Esophagus muscularis mucosa (tissue), 3 donors: Measurements from ENCODE around the gene RSRP1.

Experiments
- POLR2A ChIP-seq: fragments of 450-650 bp; IDR thresholded peaks from one replicate; pipeline ENCODE4 v1.6.1; 2017; ENCODE audit warnings: antibody characterized with exemption, moderate library complexity, mild to moderate bottlenecking, low read depth
- TF ChIP-seq, protein P1 (sequence below), 3 experiments: fragments of 200-600 bp in 2 of 3; fragments of 450-650 bp in 1 of 3; sonication (generic) in 2 of 3; IDR thresholded peaks; one replicate each; pipeline ENCODE4 v1.5.1; 2017 to 2019; ENCODE audit warnings: antibody characterized with exemption in 3 of 3, mild to moderate bottlenecking in 2 of 3, moderate library complexity in 1 of 3

DNA sequence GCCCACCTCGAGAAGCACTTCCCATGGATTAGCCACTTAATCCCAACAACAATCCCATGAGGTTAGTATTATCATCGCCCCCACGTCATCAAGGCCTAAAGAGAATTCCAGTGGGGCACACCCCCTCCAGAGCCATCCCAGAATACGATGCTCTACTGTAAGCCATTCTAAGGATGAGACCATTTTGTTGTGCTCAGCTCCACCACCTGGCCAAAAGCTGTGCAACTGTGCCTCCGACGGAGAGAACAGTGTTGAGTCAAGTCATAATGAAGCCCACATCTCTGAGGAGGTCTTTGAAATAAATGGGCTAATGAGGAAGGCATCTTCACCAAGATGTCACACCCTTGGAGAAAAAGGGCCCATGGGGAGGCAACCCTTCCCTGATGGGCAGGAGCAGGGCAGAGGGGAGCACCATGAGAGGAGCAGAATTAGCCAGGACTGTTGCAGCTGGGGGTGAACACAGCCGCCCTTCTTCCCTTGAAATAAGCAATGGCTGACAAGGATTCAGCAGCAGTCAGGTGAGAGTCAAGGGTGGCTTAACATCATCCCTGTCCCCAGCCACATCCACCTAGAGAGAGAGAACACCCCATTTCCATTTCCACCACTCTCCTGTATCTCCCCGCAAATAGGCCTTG, 29.5 kb downstream of the RSRP1 start:
- TF ChIP-seq POLR2A, result no peak
- TF ChIP-seq, protein P1, sequence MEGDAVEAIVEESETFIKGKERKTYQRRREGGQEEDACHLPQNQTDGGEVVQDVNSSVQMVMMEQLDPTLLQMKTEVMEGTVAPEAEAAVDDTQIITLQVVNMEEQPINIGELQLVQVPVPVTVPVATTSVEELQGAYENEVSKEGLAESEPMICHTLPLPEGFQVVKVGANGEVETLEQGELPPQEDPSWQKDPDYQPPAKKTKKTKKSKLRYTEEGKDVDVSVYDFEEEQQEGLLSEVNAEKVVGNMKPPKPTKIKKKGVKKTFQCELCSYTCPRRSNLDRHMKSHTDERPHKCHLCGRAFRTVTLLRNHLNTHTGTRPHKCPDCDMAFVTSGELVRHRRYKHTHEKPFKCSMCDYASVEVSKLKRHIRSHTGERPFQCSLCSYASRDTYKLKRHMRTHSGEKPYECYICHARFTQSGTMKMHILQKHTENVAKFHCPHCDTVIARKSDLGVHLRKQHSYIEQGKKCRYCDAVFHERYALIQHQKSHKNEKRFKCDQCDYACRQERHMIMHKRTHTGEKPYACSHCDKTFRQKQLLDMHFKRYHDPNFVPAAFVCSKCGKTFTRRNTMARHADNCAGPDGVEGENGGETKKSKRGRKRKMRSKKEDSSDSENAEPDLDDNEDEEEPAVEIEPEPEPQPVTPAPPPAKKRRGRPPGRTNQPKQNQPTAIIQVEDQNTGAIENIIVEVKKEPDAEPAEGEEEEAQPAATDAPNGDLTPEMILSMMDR (IDR thresholded peaks at IDR 0.05), result no peak
